Measurements from ENCODE around the gene ANKK1.

DNA sequence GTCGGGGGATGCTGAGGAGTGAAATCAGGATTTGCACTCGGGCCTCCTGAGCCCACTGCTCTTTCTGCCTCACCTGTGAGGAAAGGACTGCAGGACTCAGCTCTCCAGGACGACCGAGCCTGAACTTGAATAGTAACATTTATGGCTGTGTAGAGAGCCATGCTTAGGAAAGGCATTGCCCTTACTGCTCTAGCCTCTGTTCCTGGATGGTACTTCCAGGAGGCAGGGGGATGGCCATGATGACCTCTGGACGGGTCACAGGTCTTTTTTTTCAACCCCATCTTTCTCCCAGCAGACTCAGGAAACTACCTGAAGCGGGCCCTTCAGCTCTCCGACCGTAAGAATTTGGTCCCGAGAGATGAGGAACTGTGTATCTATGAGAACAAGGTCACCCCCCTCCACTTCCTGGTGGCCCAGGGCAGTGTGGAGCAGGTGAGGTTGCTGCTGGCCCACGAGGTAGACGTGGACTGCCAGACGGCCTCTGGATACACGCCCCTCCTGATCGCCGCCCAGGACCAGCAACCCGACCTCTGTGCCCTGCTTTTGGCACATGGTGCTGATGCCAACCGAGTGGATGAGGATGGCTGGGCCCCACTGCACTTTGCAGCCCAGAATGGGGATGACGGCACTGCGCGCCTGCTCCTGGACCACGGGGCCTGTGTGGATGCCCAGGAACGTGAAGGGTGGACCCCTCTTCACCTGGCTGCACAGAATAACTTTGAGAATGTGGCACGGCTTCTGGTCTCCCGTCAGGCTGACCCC is 11.3 kb downstream of the ANKK1 start:
- no peak for TF ChIP-seq POLR2A (IDR thresholded peaks at IDR 0.05)
- TF ChIP-seq, protein P1, sequence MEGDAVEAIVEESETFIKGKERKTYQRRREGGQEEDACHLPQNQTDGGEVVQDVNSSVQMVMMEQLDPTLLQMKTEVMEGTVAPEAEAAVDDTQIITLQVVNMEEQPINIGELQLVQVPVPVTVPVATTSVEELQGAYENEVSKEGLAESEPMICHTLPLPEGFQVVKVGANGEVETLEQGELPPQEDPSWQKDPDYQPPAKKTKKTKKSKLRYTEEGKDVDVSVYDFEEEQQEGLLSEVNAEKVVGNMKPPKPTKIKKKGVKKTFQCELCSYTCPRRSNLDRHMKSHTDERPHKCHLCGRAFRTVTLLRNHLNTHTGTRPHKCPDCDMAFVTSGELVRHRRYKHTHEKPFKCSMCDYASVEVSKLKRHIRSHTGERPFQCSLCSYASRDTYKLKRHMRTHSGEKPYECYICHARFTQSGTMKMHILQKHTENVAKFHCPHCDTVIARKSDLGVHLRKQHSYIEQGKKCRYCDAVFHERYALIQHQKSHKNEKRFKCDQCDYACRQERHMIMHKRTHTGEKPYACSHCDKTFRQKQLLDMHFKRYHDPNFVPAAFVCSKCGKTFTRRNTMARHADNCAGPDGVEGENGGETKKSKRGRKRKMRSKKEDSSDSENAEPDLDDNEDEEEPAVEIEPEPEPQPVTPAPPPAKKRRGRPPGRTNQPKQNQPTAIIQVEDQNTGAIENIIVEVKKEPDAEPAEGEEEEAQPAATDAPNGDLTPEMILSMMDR (IDR thresholded peaks at IDR 0.05): no peak
